ENCODE results near the gene HNRNPUL1.

DNA sequence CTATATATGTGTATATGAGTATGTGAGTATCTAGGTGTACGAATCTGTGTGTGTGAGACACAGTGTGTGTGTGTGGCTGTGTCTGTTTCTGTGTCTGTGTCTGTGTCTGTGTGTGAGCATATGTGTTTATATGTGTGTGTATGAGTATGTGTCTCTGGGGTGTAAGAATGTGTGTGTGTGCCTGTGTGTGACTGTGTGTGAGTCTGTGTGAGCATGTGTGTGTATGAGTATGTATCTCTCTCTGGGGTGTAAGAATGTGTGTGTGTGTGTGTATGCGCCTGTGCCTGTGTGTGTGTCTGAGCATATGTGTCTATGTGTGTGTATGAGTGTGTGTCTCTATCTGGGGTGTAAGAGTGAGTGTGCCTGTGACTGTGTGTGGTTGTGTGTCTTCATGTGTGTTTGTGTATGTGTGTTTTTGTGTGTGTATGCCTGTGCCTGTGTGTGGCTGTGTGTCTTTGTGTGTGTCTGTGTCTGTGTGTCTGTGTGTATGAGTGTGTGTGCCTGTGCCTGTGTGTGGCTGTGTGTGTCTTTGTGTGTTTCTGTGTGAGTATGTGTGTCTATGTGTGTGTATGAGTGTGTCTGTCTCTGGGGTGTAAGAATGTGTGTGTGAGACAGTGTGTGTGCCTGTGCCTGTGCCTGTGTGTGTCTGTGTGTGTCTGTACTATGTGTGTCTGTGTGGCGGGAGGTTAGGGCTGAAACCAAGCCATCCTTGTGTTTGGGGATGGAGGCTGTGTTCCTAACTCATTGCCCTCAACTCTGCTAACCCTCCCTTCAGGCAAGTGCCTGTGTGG, 33.9 kb upstream of the HNRNPUL1 start:
- TF ChIP-seq POLR2A (IDR thresholded peaks at IDR 0.05; ENCODE audit: low read depth, low read length) (peak; percentile 60), CTCF (IDR thresholded peaks at IDR 0.05; ENCODE audit: extremely low read depth in 1 of 2, insufficient read depth in 1 of 2, low read depth in 1 of 2, low read length in 2 of 2) (no peak), EZH2 (IDR thresholded peaks at IDR 0.05; ENCODE audit: borderline replicate concordance, low read depth, low read length, severe bottlenecking) (no peak)

All from endothelial cell of umbilical vein (primary cell).